ENCODE data around the gene GFRA1.

Gene GFRA1

DNA sequence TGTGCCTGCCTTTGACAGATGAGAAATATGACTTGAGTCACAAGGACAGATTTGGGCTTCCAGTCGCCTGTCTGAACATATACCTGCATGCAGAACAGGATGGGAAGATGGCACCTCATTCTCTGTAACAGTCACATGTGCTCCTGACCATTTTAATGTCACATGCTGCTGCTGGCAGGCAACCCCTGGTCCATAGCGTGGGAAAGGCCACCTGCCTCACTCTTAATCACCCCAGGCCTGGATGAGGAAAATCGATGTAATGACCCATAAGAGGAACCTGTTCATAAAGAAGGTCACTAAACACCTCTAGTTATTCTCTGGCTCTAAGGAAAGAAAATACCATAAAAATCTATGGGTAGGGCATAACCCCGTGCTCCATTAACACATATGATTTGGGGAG is 110.2 kb downstream of the GFRA1 start:
- TF ChIP-seq, protein P1, sequence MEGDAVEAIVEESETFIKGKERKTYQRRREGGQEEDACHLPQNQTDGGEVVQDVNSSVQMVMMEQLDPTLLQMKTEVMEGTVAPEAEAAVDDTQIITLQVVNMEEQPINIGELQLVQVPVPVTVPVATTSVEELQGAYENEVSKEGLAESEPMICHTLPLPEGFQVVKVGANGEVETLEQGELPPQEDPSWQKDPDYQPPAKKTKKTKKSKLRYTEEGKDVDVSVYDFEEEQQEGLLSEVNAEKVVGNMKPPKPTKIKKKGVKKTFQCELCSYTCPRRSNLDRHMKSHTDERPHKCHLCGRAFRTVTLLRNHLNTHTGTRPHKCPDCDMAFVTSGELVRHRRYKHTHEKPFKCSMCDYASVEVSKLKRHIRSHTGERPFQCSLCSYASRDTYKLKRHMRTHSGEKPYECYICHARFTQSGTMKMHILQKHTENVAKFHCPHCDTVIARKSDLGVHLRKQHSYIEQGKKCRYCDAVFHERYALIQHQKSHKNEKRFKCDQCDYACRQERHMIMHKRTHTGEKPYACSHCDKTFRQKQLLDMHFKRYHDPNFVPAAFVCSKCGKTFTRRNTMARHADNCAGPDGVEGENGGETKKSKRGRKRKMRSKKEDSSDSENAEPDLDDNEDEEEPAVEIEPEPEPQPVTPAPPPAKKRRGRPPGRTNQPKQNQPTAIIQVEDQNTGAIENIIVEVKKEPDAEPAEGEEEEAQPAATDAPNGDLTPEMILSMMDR (IDR thresholded peaks at IDR 0.05; ENCODE audit: low read depth, low read length), result no peak
- H3K4me1 ChIP-seq, result no peaks in the 10 kb centered on the region
- H3K4me3 ChIP-seq (ENCODE audit: low read depth, low read length), result no peak overlapping the region
- DNase-seq, result no peak
- H3K9me3 ChIP-seq, result no peaks in the 10 kb centered on the region
- no peaks in the 10 kb centered on the region for H3K36me3 ChIP-seq
- H3K27me3 ChIP-seq, result no peaks in the 10 kb centered on the region

DNA sequence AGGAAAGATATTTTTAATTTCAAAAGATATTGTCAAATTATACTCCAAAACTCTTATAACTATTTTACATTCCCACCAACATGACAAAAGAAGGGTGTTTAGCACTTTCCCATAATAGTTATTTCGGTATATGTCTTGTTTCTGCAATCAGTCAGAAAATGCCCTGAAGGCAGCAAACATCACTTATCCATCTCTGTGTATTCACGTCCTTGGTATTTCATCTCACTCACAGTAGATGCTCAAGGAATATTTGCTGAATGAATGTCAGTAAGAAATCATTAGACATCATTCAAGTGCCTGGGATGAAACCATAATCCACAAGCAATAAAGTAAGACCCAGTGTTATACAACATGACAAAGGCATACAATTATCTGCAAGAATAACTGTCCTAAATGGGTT is 112.7 kb downstream of the GFRA1 start:
- Histone ChIP-seq H3K9me3 (no peaks in the 10 kb centered on the region), H3K27me3 (no peaks in the 10 kb centered on the region), H3K4me3 (ENCODE audit: low read depth, low read length) (no peak overlapping the region), H3K36me3 (no peaks in the 10 kb centered on the region), H3K4me1 (no peaks in the 10 kb centered on the region)
- no peak for DNase-seq
- TF ChIP-seq, protein P1 (IDR thresholded peaks at IDR 0.05; ENCODE audit: low read depth, low read length), result no peak

DNA sequence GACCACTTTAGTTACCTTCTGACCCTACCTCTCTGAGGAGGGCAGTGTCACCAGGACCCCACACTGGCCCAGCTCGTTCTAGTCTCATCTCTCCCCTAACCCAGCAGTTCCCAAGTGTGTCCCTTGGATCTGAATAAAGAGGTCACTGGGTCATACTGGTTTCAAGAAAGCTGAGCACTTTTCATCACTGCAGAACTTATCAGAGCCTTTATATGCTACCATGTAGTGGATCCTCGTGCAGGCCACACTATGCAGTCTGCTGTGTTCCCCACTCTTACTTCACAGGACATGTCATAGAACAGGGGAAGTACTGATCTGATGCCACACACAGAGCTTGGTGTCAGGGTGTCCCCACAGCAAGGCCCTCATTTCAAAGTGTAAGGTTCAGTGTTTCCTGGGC is 113.8 kb downstream of the GFRA1 start:
- no peak for DNase-seq
- Histone ChIP-seq H3K27me3 (no peaks in the 10 kb centered on the region), H3K4me1 (no peaks in the 10 kb centered on the region), H3K36me3 (no peaks in the 10 kb centered on the region), H3K4me3 (ENCODE audit: low read depth, low read length) (no peak overlapping the region), H3K9me3 (no peaks in the 10 kb centered on the region)
- TF ChIP-seq, protein P1 (IDR thresholded peaks at IDR 0.05; ENCODE audit: low read depth, low read length), result no peak

DNA sequence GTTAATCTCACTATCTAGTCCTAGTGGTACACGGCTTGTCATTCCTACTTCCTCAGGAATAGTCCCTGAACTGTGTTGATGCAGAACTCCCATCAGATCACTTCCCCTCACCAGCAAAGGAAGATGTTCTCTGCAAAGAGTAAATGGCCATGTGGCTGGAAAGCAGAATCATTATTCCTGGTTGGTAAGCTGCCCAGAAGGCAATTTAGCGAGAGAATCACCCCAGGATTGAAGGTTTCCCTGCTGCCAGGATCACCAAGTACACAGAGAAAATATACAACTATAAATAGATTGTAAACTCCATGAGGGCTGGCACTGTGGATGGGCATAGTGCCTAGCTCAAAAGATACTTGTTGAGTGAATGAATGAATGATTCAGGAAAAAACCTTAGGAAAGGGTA is 115.0 kb downstream of the GFRA1 start:
- TF ChIP-seq, protein P1 (IDR thresholded peaks at IDR 0.05; ENCODE audit: low read depth, low read length), result no peak
- Histone ChIP-seq H3K4me1 (no peaks in the 10 kb centered on the region), H3K27me3 (no peaks in the 10 kb centered on the region), H3K9me3 (no peaks in the 10 kb centered on the region), H3K36me3 (no peaks in the 10 kb centered on the region), H3K4me3 (ENCODE audit: low read depth, low read length) (no peak overlapping the region)
- DNase-seq, result no peak

DNA sequence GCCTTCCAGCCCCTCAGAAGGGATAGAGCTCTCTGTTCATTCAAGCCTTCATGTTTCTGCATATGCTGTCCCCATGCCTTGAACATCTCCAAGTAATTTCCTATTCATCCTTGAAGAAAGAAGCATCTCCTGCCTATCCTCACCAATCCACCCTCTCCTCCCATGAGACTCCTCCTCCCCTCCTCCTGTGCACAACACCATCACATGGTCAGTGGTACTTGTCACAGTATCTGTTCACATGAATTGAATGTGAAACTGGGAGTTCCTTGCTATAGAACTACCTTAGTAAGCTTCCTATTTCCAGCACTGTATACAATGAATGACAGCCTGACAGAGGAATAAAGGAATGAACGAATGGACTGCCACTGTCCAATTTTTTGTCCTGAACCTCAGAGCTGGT is 115.5 kb downstream of the GFRA1 start:
- no peak for DNase-seq
- no peaks in the 10 kb centered on the region for H3K36me3 ChIP-seq
- H3K9me3 ChIP-seq, result no peaks in the 10 kb centered on the region
- no peaks in the 10 kb centered on the region for H3K27me3 ChIP-seq
- TF ChIP-seq, protein P1 (IDR thresholded peaks at IDR 0.05; ENCODE audit: low read depth, low read length), result no peak
- H3K4me3 ChIP-seq (ENCODE audit: low read depth, low read length), result no peak overlapping the region
- H3K4me1 ChIP-seq, result no peaks in the 10 kb centered on the region

DNA sequence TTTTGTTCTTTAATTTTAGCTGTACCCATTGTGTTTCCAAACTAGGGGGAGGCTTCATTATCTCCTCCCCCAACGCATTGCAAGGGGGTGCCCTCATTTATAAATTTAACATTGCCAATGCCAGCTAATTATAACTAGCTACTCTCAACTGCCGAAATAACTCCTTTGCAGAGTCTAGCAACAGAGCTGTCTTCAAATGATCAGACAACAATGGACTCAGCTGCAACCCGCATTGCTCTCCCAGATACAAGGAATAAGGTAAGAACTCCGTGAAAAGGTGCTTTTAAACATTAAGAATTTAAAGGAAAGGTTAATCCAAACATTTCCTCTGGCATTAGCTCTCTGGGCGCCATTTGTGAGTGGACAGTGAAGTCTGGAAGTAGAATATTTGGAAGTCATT is 116.2 kb downstream of the GFRA1 start:
- DNase-seq, result no peak
- Histone ChIP-seq H3K27me3 (no peaks in the 10 kb centered on the region), H3K4me3 (ENCODE audit: low read depth, low read length) (no peak overlapping the region), H3K9me3 (no peaks in the 10 kb centered on the region), H3K4me1 (no peaks in the 10 kb centered on the region), H3K36me3 (no peaks in the 10 kb centered on the region)
- TF ChIP-seq, protein P1 (IDR thresholded peaks at IDR 0.05; ENCODE audit: low read depth, low read length), result no peak

Measured in BE2C (cell line).